Measurements from ENCODE around the gene KIF16B. TPM values are rescaled to one million over a fixed set of nuclear protein-coding genes. Genes with fewer than 3 reads are reported as not detected.

The KIF16B gene
- total RNA-seq, 4 donors from 2014 or later: 19.9 to 40.2 (median 20.5) TPM

DNA sequence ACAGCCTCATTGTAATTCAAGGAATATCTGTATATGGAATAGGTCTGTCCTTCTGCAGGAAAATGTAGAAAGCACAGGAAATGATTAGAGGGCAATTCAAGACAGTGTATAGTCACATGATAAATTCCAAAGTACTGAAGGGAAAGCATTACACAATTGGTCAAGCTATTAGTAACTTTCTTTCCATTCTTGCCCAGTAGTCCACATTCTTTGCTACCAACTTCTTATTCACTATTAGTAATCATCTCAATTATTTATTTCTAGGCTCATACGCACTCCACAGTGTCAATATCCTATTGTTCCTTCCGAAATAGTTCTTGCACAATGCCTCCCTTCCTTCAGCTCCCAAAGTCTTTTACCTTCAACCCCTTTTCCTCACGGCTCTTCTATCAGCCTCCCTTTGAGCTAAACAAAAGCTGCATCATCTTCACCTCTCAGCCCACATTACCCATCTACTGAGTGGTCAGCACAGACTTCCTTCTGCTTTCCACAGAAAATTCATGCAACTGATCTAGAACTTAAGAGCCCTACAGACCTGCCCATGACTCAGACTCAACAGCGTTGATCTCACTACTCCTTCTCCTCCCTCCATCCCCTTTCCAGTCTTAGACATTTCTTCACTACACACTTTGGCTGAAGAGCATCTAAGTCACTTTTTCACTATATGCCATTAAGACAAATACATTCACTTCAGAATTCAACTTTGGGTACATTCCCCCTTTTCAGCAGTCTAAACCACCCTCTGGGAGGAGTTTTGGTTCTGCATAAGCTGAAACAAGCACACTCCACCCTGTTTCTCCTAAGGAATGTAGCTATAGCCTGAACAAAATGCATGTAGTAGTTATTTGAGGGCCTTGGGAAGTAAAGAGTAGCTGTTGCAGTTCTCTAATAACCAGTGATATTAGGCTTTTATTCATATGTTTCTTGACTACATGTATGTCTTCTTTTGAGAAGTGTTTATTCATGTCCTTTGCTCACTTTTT is 157.9 kb downstream of the KIF16B start:
- H3K4me1 ChIP-seq: no peaks in the 10 kb centered on the region
- no peak for DNase-seq (ENCODE audit: low spot score in 2 of 2)
- no peak overlapping the region for H3K4me3 ChIP-seq
- H3K27ac ChIP-seq: no peak overlapping the region
- peaks cover 0 to 39% (median 0%) of the 10 kb centered on the region in 3 donors for H3K36me3 ChIP-seq
- TF ChIP-seq, protein P1, sequence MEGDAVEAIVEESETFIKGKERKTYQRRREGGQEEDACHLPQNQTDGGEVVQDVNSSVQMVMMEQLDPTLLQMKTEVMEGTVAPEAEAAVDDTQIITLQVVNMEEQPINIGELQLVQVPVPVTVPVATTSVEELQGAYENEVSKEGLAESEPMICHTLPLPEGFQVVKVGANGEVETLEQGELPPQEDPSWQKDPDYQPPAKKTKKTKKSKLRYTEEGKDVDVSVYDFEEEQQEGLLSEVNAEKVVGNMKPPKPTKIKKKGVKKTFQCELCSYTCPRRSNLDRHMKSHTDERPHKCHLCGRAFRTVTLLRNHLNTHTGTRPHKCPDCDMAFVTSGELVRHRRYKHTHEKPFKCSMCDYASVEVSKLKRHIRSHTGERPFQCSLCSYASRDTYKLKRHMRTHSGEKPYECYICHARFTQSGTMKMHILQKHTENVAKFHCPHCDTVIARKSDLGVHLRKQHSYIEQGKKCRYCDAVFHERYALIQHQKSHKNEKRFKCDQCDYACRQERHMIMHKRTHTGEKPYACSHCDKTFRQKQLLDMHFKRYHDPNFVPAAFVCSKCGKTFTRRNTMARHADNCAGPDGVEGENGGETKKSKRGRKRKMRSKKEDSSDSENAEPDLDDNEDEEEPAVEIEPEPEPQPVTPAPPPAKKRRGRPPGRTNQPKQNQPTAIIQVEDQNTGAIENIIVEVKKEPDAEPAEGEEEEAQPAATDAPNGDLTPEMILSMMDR (IDR thresholded peaks at IDR 0.05): no peak
- no peak for TF ChIP-seq EP300 (IDR thresholded peaks at IDR 0.05)
- no peak for TF ChIP-seq POLR2A (IDR thresholded peaks at IDR 0.05)
- no peaks in the 10 kb centered on the region for H3K27me3 ChIP-seq
- H3K9me3 ChIP-seq: peaks cover 0 to 12% (median 0%) of the 10 kb centered on the region in 4 donors
- 71 to 79% methylated on average over 4 of the region's 4 CpGs for WGBS, 2 donors

DNA sequence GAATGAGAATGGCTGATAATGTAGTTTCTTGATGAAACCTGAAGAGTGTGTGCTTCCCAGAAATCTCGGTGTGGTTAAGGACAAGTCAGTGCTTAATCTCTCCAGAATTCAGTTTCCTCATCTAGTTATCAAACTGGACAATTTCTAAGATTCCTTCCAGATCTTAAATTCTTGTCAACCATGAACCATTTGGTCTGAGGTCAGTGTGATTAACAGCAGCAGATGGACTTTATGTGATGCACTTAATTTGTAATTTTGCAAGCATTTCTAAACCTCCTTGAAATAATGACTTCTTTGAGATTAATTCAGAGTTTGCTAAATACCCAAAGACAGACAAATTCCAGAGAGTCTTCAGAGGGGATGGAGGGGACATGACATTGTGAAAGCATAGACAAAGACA is 160.3 kb downstream of the KIF16B start:
- no peak overlapping the region for H3K27ac ChIP-seq
- no peaks in the 10 kb centered on the region for H3K27me3 ChIP-seq
- DNase-seq (ENCODE audit: low spot score in 2 of 2): no peak
- no peak overlapping the region for H3K4me3 ChIP-seq
- peaks cover 0 to 12% (median 0%) of the 10 kb centered on the region in 4 donors for H3K9me3 ChIP-seq
- no peaks in the 10 kb centered on the region for H3K4me1 ChIP-seq
- TF ChIP-seq, protein P1 (IDR thresholded peaks at IDR 0.05): no peak
- TF ChIP-seq POLR2A (IDR thresholded peaks at IDR 0.05): no peak
- TF ChIP-seq EP300 (IDR thresholded peaks at IDR 0.05): no peak
- H3K36me3 ChIP-seq: peaks cover 0 to 29% (median 0%) of the 10 kb centered on the region in 3 donors
- WGBS, 2 donors: 47 to 61% methylated on average over 1 of the region's 1 CpG

DNA sequence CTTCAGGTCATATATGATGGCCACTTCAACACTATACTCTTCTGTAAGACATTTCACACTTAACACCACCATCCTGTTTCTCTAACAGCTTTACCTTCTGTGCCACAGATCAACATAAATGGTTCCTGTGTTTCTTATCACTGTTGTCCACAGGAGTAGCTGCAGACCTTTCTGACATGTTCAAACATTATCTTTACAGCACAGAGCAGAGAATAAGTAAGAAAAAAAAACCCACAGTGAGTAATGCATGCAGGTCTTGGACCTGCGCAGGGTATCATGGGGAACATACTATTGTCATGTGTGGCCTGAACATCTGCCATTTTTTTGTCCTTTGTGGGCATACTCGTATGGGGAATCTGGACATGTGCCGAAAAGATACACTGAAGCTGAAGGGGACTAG is 161.9 kb downstream of the KIF16B start:
- peaks cover 0 to 12% (median 0%) of the 10 kb centered on the region in 4 donors for H3K9me3 ChIP-seq
- H3K27ac ChIP-seq: no peak overlapping the region
- H3K4me1 ChIP-seq: no peaks in the 10 kb centered on the region
- TF ChIP-seq EP300 (IDR thresholded peaks at IDR 0.05): no peak
- TF ChIP-seq, protein P1 (IDR thresholded peaks at IDR 0.05): no peak
- TF ChIP-seq POLR2A (IDR thresholded peaks at IDR 0.05): no peak
- H3K27me3 ChIP-seq: no peaks in the 10 kb centered on the region
- DNase-seq (ENCODE audit: low spot score in 2 of 2): no peak
- H3K4me3 ChIP-seq: no peak overlapping the region
- H3K36me3 ChIP-seq: peaks cover 0 to 24% (median 0%) of the 10 kb centered on the region in 3 donors
- whole genome bisulfite sequencing, 2 donors: 95 to 98% methylated on average over 3 of the region's 3 CpGs

DNA sequence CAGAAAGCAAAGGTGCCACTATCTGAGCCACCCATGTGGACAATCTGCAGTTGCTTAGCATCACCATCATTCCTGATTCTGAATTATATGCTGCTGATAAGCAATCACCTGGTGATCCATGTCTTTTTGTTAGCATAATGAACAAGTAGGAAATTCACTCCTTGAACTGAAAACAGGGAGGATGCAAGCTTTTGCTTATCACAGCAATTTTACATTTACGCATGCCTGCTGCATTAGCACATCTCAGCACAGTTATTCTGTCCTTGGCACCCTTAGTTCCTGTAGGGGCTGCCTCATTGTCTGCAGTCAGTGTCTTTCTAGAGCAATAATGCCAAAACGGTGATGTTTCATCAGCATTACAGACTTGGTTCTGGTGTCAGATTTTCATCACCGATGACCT is 162.6 kb downstream of the KIF16B start:
- TF ChIP-seq POLR2A (IDR thresholded peaks at IDR 0.05) (no peak), EP300 (IDR thresholded peaks at IDR 0.05) (no peak)
- TF ChIP-seq, protein P1 (IDR thresholded peaks at IDR 0.05): no peak
- Histone ChIP-seq H3K4me3 (no peak overlapping the region), H3K27me3 (no peaks in the 10 kb centered on the region), H3K27ac (no peak overlapping the region), H3K36me3 (peaks cover 0 to 31% (median 0%) of the 10 kb centered on the region in 3 donors), H3K9me3 (peaks cover 0 to 12% (median 0%) of the 10 kb centered on the region in 4 donors), H3K4me1 (no peaks in the 10 kb centered on the region)
- no peak for DNase-seq (ENCODE audit: low spot score in 2 of 2)
- WGBS, 2 donors: 97% methylated on average over 3 of the region's 3 CpGs

DNA sequence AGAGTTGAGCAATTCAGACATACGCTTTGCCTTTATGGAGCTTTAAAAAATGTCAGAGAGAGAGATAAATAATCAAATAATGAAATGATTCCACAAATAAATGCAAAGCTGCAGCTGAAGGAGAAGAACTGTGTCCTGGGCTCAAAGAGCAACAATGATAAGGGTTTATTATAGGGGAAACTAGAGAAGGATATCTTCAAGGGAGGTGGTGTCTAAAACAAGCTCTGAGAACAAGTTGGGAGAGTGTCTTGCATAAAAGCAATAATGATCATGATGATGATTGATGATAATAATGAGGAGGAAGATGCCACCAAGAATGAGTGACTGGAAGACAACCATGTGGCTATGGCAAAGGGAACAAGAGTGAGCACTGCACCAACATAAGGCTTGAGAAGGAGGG is 164.3 kb downstream of the KIF16B start:
- H3K27me3 ChIP-seq: no peaks in the 10 kb centered on the region
- H3K4me3 ChIP-seq: no peak overlapping the region
- peaks cover 0 to 47% (median 3%) of the 10 kb centered on the region in 3 donors for H3K36me3 ChIP-seq
- TF ChIP-seq, protein P1 (IDR thresholded peaks at IDR 0.05): no peak
- TF ChIP-seq POLR2A (IDR thresholded peaks at IDR 0.05) (no peak), EP300 (IDR thresholded peaks at IDR 0.05) (no peak)
- no peak overlapping the region for H3K27ac ChIP-seq
- H3K4me1 ChIP-seq: peaks cover 0 to 4% (median 0%) of the 10 kb centered on the region in 4 donors
- H3K9me3 ChIP-seq: peaks cover 0 to 12% (median 0%) of the 10 kb centered on the region in 4 donors
- 98 to 100% methylated on average over 1 of the region's 1 CpG for WGBS, 2 donors
- no peak for DNase-seq (ENCODE audit: low spot score in 2 of 2)
